Measurements from ENCODE around the gene CD276.
"Not testable (repeated sequence)": the region's sequence is repeated elsewhere in the genome, so short reads cannot be mapped to it uniquely, and the experiment has no call there.

Gene CD276

GRCh38 chr15:73685981-73686380 lies 1.8 kb downstream of the CD276 start:
- DNase-seq: no peak

- no peak for DNase-seq
These were observed 2.6 kb downstream of the CD276 start for GRCh38 chr15:73686781-73687256.

- DNase-seq: no peak
These were observed 3.2 kb downstream of the CD276 start for GRCh38 chr15:73687351-73687750.

DNA sequence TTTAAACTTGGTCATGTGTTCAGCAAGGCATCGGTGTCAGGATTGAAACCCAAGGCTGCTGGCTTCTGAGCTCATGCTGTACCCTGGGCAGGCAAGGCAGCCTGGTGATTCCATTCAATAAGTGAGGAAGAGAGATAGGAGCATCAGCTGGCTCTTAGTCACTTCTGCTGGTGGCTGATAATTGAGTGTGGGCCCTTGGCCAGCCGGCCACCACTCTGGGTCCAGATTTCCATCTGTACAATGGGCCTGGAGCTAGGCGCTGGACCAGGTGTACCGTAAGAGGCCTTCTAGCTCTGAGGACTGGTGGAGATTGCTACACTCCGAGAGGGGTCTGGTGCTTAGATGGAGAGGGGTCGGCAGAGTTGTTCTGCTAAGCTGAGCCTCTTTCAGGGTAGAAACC lies 4.3 kb downstream of the CD276 start:
- DNase-seq: no peak

- DNase-seq: no peak
These were observed 7.2 kb downstream of the CD276 start for GRCh38 chr15:73691396-73691795.

DNA sequence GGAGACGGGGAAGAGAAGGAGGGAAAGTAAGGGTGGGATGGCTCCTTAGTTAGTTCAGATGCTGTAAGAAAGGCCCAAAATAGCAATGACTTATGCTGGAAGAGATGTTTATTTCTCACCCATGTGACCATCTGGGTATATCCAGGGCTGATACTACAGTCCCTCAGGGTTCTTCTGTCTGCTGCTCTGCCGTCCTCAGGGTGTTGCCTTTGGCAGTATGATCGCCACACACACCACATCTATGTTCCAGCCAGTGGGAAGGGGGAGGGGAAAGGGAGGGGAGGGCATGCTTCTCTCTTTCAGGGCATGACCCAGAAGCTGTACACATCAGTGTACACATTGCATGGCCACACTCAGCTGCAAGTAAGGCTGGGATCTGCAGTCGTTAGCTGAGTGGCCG lies 10.2 kb downstream of the CD276 start:
- DNase-seq: no peak

GRCh38 chr15:73695773-73696640 lies 11.8 kb downstream of the CD276 start:
- DNase-seq: no peak

- no peak for DNase-seq
These were observed 12.4 kb downstream of the CD276 start for GRCh38 chr15:73696641-73697001.

DNA sequence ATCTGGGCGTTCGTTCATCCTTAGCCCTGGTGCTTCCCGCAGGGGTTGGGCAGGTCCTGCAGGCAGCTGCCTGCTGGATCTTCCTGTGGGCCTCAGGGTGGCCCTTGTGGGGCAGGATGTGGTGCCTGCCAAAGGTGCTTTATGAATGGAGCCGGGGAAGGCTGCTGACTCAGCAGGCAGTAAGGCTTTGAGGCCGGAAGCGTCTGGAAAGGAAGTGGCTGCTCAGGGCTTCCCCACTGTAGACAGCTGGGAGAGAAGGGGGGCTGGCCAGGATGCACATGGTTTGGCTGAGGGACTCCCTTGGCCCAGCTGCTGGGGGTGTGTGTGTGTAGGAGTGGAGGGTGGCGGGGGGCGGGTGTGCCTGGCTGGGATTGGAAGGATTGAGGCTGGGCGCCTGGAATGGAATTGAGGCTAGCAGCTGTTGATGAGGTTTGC lies 12.9 kb downstream of the CD276 start:
- DNase-seq: peak; percentile 71

DNA sequence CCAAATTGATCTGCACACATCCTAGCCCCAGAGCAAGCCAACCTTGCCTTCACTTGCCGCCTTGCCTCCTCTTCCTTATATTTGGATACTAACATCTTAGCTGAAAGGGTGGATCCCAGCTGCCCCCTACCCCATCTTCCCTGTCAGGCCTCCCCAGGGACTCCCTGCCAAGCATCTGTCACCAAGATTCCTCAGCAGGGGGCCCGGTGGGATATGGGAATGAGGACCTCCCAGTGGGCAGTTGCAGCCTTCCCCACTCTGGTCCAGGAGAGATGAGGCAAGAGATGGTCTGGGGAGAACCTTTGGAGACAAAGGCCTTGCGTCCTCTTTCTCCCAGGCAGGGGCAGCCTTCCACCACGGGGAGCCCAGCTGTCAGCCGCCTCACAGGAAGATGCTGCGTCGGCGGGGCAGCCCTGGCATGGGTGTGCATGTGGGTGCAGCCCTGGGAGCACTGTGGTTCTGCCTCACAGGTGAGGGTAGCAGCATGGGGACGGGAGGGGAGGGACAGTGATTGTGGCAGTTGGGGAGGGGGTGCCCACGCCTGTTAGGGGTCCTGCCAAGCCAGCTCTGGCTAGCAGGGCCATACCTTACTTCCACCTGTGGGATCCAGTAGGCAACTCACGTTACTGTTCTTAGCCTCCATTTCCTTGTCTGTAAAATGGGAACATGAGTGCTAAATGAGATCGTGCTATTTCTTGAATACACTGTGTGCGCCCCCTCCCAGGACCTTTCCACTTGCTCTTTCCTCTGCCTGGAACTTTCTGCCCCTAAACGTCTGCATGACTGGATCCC lies 15.3 kb downstream of the CD276 start:
- no peak for DNase-seq

GRCh38 chr15:73700041-73700842 lies 16.1 kb downstream of the CD276 start:
- peak; percentile 4 for DNase-seq

DNA sequence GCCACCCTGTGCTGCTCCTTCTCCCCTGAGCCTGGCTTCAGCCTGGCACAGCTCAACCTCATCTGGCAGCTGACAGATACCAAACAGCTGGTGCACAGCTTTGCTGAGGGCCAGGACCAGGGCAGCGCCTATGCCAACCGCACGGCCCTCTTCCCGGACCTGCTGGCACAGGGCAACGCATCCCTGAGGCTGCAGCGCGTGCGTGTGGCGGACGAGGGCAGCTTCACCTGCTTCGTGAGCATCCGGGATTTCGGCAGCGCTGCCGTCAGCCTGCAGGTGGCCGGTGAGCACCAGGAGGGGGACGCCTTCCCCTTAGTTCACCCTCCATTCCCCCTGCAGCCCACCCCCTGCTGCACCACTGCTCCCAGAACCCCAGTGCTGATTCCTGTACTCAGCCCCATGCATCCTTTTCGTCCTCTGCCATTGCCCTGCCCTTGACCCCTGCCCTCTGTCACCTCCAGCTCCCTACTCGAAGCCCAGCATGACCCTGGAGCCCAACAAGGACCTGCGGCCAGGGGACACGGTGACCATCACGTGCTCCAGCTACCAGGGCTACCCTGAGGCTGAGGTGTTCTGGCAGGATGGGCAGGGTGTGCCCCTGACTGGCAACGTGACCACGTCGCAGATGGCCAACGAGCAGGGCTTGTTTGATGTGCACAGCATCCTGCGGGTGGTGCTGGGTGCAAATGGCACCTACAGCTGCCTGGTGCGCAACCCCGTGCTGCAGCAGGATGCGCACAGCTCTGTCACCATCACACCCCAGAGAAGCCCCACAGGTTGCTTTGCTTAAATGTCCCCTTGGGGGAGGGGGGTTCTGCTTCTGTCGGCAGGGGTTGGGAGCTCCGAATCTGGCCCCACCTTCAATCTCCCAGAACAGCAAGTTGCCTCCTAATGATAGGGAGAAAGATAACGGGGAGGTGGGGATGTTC lies 18.4 kb downstream of the CD276 start:
- not testable (repeated sequence) for DNase-seq

GRCh38 chr15:73703601-73704000 lies 19.4 kb downstream of the CD276 start:
- DNase-seq: not testable (repeated sequence)

- not testable (repeated sequence) for DNase-seq
These were observed 20.1 kb downstream of the CD276 start for GRCh38 chr15:73704142-73704868.

DNA sequence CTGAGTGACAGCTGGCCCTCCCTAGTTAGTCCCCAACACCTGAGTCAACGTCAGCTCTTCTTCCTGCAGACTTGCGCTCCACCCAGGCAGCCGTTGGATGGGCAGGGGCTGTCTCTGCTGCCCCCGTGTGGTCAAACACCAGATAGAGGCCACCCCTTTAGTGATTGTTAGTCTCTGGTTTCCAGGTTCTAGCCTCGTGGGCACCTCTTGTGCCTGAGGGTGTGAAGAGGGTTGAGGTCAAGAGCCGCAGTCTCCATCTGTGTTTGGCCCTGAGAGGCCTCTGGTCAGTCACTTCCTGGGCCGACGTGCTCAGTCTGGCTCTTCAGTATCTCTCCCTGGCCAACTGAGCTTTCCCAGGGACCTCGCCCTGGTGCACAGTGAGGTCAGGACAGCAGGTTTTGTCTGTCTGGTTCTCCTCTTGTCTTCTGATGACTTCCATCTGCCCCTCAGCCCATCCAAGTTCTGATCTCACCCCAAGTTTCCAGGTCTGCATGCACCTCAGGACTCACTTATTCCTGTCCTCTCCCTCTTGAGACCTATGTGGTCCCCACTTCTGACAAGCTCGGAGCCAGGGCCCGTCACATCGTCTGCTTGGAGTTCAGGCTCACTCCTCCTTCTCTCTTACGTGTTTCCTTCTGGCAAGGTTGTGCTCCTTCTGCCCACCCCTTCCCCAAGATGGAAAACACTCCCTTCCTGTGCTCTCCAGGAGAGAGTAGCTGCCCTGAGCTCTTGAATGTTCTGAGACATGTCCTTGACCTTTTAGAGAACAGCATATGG lies 20.9 kb downstream of the CD276 start:
- DNase-seq: no peak

DNA sequence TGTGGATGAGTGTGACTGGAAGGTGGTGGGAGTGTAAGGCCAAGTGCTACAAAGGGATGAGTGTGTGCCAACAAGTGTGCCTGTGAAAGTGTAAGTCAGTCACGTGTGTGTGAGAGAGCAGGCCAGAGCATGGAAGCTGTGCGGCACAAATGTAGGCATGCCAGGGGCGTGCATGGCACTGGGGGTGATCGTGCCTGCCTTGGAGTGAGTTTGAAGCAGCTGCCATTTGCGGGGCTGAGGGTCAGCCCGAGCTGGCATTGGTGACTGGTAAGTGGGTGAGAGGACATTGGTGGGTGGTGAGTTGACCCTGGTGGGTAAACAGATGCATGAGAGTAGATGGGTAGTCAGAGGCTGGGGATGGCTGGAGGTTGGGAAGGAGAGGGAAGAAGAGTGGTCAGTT lies 24.5 kb downstream of the CD276 start:
- no peak for DNase-seq

GRCh38 chr15:73709241-73709640 lies 25.1 kb downstream of the CD276 start:
- DNase-seq: no peak

DNA sequence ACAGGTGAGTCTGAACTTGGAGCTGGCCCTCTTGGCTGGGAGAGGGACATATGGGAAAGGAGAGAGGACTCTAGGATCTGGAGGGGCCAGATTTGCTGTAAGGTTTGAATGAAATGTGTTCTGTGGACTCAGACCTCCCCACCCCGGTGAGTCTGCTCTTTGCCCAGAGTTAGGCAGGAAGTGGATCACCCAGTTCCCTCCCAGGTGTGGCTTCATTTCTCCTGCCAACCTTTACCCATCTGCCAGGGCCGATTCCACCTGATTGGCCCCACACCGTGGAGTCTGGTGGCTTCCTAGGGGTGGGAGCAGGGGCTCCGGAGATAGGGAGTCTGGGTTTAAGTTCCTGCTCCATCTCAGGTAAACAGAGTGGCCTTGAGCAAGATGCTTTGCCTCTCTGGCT lies 25.5 kb downstream of the CD276 start:
- DNase-seq: no peak

DNA sequence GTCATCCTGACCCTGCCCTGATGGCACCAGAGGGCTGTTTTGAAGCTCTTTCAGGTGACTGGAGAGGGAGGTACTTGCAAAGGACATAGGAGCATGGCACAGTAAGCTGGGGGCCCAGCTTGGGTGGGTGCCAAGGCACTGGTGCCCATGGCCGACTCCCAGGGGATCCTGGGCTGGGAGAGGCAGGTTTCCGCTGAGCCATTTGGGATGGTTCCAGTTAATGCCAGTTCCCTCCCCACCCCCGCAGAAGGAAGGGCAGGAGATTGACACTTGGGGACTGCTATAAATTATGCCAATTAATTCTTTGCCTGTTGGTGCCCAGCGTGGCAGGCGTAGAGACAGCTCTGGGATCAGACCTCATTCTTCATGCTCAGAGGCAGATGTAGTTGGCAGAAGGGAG lies 26.1 kb downstream of the CD276 start:
- DNase-seq: no peak

GRCh38 chr15:73711526-73711925 lies 27.3 kb downstream of the CD276 start:
- DNase-seq: no peak
